H7 (cell line): Measurements from ENCODE around the gene LRRC56. TPM values are rescaled to one million over a fixed set of nuclear protein-coding genes. Genes with fewer than 3 reads are reported as not detected.

ENCODE experiments used
- DNase-seq: peaks from one replicate; pipeline ENCODE4 v3.0.0; 2012
- H3K27me3 ChIP-seq: 2 replicates; pipeline ENCODE4 v1.6.0; 2011; ENCODE audit warnings: mild to moderate bottlenecking, low read length; ENCODE audit not compliant: control insufficient read depth, insufficient read depth
- H3K36me3 ChIP-seq: replicated peaks from 2 replicates; pipeline ENCODE4 v1.5.1; 2011; ENCODE audit warnings: low read length; ENCODE audit not compliant: control insufficient read depth, insufficient read depth
- H3K4me3 ChIP-seq: 2 replicates; pipeline ENCODE4 v1.5.1; 2011; ENCODE audit warnings: low read depth, mild to moderate bottlenecking, control low read depth, low read length, moderate library complexity; ENCODE audit not compliant: insufficient read depth
- total RNA-seq: library from RNA; depleted of rRNA; stranded (reverse); fragments of >200 nt; shearing (Covaris generic); gene quantifications from 2 replicates; pipeline ENCODE4 v1.2.3, GENCODE V29; 2014

Gene LRRC56
- total RNA-seq, 1 experiment from 2014 or later: 1.5 TPM

GRCh38 chr11:587546-587945 lies 50.2 kb downstream of the LRRC56 start:
- DNase-seq: no peak
- no peak overlapping the region for H3K4me3 ChIP-seq
- no peaks in the 10 kb centered on the region for H3K27me3 ChIP-seq
- H3K36me3 ChIP-seq: peaks cover 36% of the 10 kb centered on the region

DNA sequence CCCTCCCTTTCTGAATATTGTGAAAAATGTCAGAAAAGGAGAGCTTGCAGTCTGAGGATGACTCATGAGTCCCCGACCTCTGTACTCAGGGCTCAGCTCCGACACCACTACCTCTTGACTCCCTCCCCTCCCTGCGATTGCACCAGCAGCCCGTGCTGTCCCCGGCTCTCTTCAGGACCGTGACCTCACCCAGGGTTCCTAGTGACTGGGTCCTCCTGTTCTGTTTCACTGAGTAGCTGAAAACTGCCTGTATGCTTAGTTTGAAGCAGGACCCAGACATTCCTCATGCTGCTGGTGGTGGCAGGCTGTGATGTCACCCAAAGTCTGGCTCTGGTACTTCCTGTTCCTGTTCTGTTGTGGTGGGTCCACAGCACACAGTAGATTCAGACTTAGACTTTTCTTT lies 50.7 kb downstream of the LRRC56 start:
- Histone ChIP-seq H3K27me3 (no peaks in the 10 kb centered on the region), H3K36me3 (peaks cover 39% of the 10 kb centered on the region), H3K4me3 (no peak overlapping the region)
- no peak for DNase-seq

DNA sequence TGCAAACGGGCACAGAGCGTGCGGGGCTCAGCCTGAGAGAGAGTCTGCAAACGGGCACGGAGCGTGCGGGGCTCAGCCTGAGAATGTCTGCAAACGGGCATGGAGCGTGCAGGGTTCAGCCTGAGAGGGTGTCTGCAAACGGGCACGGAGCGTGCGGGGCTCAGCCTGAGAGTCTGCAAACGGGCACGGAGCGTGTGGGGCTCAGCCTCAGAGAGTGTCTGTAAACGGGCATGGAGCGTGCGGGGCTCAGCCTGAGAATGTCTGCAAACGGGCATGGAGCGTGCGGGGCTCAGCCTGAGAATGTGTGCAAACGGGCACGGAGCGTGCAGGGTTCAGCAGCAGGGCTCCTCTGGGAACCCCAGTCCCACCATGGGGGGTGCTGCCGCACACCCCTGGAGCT lies 52.5 kb downstream of the LRRC56 start:
- DNase-seq: no peak
- H3K4me3 ChIP-seq: no peak overlapping the region
- peaks cover 36% of the 10 kb centered on the region for H3K36me3 ChIP-seq
- H3K27me3 ChIP-seq: no peaks in the 10 kb centered on the region

DNA sequence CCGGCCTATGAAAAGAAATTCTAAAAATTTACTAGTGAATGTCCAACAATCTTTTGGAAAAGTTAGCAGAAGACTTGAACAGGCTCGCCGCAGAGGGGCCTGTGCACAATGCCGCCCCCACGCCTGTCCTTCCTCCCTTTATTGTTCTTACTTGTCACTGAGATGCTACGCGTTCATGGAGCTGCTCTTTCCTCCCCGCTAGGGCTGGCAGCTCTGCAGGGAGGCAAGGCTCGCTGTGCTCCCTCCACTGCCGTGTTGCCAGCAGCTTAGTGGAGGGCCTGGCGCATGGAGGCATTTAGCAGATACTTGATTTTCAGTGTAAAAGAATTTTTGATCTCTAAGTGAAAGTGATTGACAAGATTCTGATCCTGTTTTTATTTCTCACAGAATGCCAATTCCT lies 53.7 kb downstream of the LRRC56 start:
- peaks cover 37% of the 10 kb centered on the region for H3K36me3 ChIP-seq
- no peak for DNase-seq

DNA sequence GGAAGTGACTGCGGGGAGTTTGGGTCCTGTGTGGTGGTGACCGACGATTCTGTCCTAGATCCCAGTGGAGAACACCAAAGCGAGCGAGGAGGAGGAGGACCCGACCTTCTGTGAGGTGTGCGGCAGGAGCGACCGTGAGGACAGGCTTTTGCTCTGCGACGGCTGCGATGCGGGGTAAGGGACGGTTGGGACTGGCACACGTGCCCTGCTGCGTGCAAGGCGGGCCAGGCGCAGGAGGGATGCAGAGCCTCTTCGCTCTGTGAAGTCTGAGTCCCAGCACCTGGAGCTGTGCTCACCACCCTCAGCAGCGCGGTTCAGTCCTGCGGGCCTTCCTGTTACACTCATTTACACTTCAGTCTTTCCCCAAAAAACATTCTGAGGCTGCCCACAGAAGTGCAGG lies 55.2 kb downstream of the LRRC56 start:
- no peak for DNase-seq
- Histone ChIP-seq H3K27me3 (no peaks in the 10 kb centered on the region), H3K4me3 (no peak overlapping the region), H3K36me3 (peaks cover 34% of the 10 kb centered on the region)

More for the DNA sequence above, 53.7 kb downstream of the LRRC56 start:
- Histone ChIP-seq H3K27me3 (no peaks in the 10 kb centered on the region), H3K4me3 (no peak overlapping the region)

- Histone ChIP-seq H3K27me3 (no peaks in the 10 kb centered on the region), H3K4me3 (no peak overlapping the region), H3K36me3 (peaks cover 33% of the 10 kb centered on the region)
- no peak for DNase-seq
Measured at GRCh38 chr11:592918-593317, 55.6 kb downstream of the LRRC56 start.

DNA sequence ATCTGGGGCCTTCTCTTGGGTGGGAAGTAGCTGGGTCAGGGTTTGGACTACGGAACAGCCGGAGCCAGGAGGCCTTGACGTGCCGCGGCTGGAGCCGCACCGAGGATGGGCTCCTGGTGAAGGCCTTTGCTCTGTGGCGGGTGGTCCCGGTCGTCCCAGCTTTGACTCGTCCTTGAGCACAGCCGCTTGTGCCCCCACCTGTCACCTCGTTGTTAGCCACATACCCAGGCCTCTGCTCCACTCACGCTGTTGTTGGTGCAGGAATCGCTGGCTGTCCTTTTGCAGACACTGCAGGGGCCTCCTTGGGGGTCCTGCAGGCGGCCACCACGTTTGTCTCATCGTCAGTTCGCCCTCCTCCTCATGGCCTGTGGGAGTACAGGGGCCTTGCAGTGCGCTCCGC lies 56.0 kb downstream of the LRRC56 start:
- Histone ChIP-seq H3K4me3 (no peak overlapping the region), H3K27me3 (no peaks in the 10 kb centered on the region), H3K36me3 (peaks cover 31% of the 10 kb centered on the region)
- no peak for DNase-seq

DNA sequence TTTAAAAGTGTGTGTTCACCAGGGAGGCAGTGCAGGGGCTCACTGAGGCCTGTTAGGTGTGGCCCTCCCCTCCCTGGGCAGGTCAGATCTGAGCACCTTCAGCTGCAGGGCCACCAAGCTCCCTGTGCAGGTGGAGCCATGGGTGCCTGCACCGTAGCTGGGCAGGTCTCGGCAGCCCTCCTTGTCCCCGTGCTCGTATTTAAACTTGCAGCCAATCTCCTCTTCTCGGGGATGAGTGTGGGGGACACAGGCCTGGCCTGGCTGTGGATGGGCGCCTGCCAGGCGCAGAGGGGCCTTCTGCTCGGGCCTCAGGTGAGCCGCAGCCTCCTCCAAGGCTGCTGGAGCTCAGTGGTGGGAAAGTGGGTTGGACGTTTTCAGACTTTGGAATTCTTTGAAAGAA lies 58.1 kb downstream of the LRRC56 start:
- no peak for DNase-seq
- no peak overlapping the region for H3K4me3 ChIP-seq
- H3K27me3 ChIP-seq: no peaks in the 10 kb centered on the region
- H3K36me3 ChIP-seq: peaks cover 28% of the 10 kb centered on the region

DNA sequence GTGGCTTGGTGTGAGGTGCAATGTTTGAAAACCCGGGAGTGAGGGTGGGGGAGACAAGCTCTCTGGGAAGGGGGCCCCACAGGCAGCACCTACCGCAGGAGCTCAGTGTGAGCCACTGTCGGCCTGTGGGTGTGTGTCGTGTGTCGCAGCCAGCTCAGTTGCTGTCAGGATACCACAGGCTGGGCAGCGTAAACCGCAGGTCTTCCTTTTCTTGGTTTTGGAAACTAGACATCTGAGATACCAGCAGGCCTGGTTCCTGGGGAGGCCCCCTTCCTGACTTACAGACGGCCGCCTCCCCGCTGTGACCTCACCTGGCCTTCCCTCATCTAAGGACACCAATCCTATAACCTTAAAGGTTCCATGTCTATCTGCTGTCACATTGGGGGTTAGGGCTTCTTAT lies 59.0 kb downstream of the LRRC56 start:
- no peaks in the 10 kb centered on the region for H3K27me3 ChIP-seq
- DNase-seq: no peak
- H3K4me3 ChIP-seq: no peak overlapping the region
- peaks cover 32% of the 10 kb centered on the region for H3K36me3 ChIP-seq

DNA sequence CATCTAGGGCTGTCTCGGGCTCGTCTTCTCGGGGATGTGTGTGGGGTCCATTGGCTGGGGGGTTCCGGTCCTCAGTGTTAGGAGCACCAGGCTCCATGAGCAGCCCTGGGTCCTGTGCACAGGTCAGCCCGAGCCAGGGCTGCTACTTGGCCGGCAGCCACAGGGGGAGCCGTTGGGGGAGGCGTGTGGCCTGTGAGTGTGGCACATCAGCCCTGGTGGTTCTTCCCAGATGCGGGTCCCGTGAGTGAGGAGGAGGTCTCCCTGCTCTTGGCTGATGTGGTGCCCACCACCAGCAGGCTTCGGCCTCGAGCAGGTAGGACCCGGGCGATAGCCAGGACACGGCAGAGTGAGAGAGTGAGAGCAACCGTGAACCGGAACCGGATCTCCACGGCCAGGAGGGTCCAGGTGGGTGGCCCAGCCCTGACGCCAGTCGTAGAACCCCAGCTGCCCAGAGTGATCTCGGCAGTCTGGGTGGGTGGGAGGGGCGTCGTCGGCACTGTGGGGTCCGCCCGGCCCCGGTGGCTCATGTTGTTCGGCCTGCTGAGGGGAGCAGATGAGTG lies 59.9 kb downstream of the LRRC56 start:
- peak; percentile 93 for DNase-seq
- peaks cover 37% of the 10 kb centered on the region for H3K36me3 ChIP-seq

DNA sequence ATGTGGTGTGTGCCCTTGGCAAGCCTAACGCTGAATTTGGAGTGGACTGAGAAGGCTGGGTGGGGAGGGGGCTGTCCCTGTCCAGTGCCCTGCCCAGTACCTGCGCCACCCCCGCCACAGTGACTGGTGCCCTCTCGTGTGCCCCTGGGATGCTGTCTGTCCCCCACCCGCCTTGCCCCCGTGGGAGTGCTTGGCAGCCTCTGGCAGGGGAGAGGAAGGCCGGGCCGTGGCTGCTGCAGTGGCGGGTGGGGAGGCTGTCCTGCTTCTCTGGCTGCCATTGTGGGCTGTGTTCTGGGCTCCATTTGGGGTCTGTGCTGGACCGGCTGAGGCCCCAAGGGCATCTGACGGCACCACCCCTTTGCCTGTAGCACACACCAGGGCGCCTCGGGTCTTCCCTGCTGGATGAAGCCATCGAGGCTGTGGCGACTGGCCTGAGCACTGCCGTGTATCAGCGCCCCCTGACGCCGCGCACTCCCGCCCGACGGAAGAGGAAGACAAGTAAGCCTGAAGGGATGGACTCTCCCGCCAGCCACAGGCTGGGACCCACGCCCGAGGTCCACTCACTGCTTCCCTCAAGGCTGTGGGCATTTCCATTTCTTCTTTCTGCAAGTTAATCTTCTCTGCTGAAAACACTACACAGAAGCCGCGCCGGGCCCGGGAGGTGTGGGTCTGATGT lies 60.8 kb downstream of the LRRC56 start:
- Histone ChIP-seq H3K27me3 (no peaks in the 10 kb centered on the region), H3K36me3 (peaks cover 33% of the 10 kb centered on the region), H3K4me3 (no peak overlapping the region)
- DNase-seq: no peak

More for the DNA sequence above, 59.9 kb downstream of the LRRC56 start:
- Histone ChIP-seq H3K27me3 (no peaks in the 10 kb centered on the region), H3K4me3 (no peak overlapping the region)

- Histone ChIP-seq H3K36me3 (peaks cover 43% of the 10 kb centered on the region), H3K4me3 (no peak overlapping the region), H3K27me3 (no peaks in the 10 kb centered on the region)
- DNase-seq: no peak
Measured at GRCh38 chr11:601573-602245, 64.4 kb downstream of the LRRC56 start.

- no peak for DNase-seq
- Histone ChIP-seq H3K27me3 (no peaks in the 10 kb centered on the region), H3K36me3 (peaks cover 41% of the 10 kb centered on the region), H3K4me3 (no peak overlapping the region)
Measured at GRCh38 chr11:603154-603553, 65.8 kb downstream of the LRRC56 start.
